HPDE6-E6E7 (cell line): ENCODE measurements around the gene ING5.
A peak's percentile ranks its signal among the peaks of the same experiment; 100 is the strongest.
"Not testable (repeated sequence)": the region's sequence is repeated elsewhere in the genome, so short reads cannot be mapped to it uniquely, and the experiment has no call there.

ENCODE experiments used
- DNase-seq: peaks from one replicate; pipeline ENCODE4 v3.0.0; 2011; ENCODE audit warnings: missing footprints; ENCODE audit errors: extremely low spot score

Gene ING5

DNA sequence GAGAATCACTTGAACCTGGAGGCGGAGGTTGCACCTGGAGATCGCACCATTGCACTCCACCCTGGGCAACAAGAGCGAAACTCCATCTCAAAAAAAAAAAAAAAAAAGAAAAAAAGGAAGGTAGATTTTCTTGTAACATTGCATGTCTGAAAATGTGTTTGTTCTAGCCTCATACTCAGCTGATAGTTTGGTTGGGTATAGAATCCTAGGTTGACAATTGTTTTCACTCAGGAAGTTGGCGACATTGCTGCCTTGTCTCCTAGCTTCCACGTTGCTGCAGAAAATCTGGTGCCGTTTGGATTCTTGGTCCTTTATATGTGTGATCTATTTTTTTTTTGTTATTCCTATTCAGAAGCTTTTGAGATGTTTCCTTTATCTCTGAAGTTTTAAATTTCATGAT is 4.7 kb downstream of the ING5 start:
- DNase-seq, result no peak

DNA sequence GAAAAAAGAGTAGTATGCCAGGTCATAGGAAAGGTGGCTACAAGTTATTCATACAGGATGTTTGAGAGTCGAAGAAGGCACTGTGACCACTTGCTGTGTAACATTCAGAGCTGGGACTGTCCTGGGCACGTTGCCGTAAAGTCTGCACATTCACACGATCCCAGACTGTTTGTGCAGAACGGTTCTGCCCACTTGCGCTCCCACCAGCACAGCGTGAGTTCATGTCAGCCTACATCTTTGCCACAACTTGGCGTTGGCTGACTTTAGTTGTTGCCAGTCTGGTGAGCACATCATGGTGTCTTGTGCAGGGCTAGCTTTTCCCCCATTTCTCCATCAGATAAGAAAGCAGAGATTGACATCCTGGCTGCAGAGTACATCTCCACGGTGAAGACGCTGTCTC is 7.0 kb downstream of the ING5 start:
- DNase-seq, result no peak

DNA sequence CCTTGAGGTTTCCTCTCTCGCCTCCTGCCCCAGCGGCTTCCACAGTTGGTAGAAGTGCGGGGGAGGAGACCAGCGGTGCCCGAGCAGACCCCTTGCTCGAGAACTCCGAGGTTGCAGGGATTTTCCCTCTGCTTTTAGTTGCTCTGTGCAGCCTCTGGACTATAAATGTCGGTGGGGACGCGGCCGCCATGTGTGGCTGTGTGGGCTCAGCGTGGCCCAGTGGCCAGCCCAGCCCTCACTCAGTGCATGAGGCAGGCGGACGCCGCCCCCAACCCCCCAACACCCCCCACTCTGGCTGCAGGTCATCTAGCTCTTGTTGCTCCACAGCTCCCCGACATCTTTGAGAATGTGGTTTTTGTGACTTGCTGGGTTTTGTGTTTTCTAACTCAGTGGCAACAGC is 17.3 kb downstream of the ING5 start:
- no peak for DNase-seq

DNA sequence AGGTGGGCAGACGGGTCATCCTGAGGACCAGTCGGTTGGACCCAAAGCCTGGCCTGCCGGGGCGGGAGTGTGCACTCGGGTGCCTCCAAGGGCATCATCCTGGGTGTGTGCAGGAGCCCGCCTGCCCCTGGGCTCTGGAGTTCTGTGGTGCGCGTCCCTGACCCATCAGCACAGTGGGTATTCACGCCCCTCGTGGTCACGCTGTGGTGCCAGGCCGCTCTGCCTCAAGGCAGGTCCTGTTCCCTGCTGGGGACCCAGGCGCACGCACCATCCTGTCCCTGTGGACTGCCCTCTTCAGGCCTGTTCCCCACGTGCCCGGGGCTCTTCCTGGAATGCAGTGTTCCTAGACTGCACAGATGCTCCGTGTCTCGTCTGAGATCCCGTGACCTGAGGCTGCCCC is 18.3 kb downstream of the ING5 start:
- DNase-seq, result no peak

DNA sequence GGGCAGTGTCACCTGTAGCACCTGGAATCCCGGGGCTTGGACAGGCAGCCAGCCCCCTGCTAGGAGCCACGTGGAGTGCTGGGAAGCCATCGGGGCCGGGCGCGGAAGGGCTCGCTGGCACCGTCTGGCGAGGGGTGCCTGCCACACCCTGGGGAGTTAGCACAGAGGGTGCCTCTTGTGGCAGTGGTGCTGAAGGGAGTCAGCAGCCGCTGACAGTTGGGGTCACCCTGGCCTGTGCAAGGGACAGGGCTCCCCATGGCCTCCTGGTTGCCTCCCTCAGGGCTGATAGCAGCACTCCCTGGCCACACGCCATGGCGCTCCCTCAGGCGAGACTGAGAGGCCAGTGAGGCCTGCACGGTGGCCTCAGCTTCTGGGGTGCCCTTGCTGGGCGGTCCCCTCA is 18.7 kb downstream of the ING5 start:
- DNase-seq, result no peak

DNA sequence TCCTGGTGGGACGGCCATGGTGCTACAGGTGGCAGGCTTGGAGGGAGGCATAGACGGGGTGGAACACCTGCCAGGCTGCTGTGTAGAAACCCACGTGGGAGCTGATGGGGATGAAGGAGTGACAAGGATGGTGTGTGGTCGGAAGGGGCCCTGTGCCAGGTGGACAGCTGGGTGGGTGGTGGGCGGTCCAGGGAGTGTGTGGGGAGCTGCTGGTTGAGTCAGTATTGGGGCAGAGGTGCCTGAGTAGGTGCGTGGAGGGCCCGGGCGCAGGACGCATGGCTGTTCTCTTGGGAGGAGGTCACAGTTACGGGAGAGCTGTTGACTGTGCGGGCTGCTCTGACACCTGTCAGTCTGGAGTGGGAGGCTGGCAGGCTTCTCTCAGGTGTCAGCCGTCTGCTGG is 20.0 kb downstream of the ING5 start:
- DNase-seq, result no peak

DNA sequence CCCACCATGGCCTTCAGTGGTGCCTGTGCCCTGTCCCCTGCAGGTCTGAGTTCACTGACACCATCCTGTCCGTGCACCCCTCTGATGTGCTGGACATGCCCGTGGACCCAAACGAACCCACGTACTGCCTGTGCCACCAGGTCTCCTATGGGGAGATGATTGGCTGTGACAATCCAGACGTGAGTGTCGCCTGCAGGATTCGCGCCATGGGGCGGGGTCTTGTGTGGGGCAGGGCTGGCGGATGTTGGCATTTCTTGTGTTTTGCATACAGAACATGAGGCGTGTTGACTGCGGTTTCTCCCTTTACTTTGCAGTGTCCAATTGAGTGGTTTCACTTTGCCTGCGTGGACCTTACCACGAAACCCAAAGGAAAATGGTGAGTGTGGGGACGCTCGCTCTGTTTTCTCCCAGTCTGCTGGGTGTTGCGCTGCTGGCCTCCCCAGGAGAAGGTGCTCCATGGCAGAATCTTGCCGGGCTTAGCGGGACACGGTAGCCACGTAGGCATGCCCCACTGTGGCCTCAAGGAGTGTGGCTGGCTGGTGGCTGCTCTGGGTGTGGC is 21.1 kb downstream of the ING5 start:
- no peak for DNase-seq

DNA sequence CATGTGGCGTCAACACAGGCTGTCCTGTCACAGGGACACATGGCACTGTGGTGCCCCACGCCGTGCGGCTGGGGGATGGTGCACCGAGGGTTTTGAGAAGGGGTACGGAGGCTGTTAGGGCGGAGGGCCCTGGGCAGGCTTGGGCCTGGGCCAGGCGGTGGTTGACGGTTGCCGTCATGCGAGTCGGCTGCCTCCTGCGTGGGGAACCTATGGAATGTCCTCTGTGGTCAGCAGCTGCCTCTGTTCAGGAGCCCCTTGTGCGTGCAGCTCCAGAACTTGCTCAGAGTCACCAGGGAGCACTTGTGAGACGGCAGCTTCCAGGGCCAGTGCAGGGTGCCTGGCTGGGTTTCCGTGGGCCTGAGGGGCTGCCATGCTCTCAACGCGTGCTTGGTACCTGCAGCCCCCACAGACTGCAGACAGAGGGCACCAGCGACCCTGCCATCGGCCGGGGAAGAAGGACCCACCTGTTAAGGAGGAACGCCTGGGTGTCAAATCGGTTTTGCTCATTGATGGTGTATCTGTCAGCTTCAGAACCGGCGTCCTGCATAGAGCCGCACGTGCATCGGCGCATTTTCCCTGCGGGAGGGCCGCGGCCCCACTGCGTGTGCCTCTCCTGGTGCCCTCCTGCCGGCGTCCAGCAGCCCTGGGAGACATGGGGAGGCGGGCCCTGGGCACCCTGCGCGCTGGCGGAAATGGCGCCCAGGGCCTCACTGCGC is 22.6 kb downstream of the ING5 start:
- DNase-seq, result no peak

DNA sequence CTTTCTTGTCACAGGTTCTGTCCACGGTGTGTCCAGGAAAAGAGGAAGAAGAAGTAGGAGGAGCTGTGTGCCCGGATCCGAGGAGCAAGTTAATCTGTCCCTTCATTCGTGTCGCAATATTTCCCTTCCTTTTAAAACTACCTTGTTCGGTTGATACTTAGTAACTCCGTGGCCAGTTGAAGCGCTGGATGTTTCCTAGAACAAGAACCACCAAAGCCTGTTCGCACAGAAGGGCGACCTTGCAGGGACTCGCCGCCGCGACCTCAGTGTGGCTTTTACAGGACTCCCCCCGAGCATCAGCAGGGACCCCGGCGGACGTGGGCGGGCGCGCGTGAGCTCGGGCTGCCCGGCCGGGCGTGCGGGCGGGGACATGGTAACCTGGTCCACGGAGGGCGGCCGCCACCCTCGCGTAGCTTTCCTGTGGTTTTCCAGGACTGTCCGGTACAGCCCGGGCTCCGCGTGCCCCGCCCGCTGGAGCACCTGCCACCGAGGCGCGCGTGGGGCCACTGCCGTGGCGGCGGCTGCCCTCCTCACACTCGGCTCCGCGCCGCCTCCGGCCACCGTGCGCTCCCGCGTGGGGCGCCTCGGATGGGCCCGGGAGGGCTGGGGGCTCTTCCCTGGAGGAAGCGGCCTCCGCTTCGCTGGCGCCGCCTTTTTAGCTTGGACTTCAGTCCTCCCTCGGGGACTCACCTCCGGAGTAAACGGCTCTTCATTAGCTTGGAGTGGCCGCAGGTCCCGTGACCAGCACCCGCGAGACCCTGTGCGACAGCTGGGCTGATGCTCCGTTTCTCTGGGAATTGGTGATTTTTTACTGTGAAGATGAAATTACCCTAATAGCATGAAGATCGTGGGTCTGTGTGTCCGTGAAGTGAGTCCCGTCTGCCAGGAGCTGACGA is 23.4 kb downstream of the ING5 start:
- no peak for DNase-seq

DNA sequence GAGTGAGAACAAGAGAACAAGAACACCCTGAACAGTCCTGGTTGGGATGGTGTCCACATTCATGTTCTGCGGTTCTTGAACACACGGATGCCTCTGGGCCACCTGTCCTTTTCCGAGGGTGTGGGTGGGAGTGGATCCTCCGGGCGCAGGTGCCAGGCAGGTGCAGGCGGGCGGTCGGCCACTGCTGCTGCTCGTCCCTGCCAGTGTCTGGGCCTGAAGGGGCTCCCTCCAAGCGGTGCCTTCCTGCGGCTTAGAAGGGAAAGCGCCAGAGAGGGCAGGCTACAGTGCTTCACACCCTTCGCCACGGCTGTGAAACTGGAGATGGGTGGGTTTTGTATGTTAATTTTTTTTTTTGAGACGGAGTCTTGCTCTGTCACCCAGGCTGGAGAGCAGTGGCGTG is 24.6 kb downstream of the ING5 start:
- no peak for DNase-seq

DNA sequence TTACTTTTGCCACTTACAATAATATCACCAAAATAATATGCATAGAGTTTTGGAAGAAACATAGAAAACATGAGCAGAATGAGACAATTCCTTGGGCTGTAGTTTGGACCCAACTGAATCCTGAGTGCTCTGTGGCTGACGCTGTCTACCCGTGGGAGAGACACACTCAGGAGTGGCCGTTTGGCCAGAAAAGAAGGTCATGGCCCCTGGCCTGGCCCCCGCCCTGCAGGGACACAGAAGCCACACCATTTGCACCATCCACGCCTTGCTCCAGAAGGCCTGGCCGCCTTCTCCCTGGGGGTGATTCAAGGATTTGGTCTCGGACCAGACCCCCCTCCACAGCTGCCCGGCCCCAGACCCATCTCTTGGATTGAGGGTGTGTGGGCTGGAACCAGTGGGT is 26.2 kb downstream of the ING5 start:
- no peak for DNase-seq

DNA sequence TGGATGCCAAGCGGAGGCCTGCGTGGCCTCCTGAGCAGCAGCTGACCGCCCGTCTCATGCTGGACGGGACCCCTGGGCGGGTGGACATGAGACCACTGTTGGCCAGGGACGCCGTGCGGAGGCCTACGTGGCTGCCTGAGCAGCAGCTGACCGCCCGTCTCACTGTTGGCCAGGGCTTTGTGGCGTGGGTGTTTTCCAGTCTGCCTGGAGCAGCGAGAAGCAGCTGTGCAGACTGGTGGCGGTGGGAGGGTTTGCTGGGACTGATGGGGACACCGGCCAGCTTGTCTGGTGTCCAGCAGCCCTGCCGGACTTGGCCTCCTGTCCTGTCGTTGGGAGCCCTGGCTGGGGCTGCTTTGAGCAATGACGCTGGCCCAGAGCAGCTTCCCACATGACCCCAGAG is 26.8 kb downstream of the ING5 start:
- DNase-seq, result no peak

DNA sequence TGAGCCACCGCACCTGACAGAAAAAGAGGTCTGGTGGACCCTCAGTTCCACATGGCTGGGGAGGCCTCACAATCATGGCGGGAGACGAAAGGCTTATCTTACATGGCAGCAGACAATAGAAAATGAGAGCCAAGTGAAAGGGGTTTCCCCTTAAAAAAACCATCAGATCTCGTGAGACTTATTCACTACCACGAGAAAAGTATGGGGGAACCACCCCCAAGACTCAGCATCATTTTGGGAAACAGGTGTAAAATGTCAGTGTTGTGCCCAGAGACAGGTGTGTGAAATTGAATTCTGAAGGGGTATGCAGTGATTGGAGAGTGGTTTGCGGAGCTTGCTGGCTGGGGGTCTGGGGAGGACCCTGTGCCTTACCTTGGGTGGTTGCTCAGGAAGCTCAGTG is 28.0 kb downstream of the ING5 start:
- no peak for DNase-seq

DNA sequence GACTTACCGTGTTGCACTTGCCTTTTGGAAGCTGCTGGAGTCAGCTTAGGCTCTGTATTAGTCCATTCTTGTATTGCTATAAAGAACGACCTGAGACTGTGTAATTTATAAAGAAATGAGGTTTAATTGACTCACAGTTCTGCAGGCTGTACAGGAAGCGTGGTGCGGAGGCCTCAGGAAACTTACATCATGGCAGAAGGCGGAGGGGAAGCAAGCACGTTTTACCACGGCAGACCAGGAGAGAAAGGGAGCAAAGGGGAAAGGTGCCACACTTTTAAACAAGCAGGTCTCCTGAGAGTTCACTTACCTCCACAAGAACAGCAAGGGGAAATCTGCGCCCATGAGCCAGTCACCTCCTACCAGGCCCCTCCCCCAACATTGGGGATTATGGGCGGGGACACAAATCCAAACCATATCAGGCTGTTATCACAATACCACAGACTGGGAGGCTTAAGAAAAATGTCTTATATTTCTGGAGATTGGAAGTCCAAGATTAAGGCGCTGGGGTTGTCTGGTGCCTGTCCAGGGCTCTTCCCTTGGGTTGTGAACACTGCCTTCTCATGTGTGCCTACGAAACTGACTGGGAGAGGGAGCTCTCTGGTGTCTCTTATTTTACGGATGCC is 28.9 kb downstream of the ING5 start:
- no peak for DNase-seq

DNA sequence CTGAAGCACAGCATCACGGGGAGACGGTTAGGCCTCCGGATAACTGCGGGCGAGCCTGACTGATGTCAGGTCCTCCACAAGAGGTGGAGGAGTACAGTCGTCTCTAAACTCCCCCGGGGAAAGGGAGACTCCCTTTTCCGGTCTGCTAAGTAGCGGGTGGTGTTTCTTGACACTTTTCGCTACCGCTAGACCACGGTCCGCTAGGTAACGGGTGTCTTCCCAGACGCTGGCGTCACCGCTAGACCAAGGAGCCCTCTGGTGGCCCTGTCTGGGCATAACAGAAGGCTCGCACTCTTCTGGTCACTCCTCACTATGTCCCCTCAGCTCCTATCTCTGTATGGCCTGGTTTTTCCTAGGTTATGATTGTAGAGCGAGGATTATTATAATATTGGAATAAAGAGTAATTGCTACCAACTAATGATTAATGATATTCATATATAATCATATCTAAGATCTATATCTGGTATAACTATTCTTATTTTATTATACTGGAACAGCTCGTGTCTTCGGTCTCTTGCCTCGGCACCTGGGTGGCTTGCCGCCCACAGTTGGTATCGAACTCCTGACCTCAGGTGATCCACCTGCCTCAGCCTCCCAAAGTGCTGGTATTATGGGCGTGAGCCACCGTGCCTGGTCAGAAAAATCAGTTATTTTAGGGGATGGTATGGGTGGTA is 30.8 kb downstream of the ING5 start:
- DNase-seq, result not testable (repeated sequence)

DNA sequence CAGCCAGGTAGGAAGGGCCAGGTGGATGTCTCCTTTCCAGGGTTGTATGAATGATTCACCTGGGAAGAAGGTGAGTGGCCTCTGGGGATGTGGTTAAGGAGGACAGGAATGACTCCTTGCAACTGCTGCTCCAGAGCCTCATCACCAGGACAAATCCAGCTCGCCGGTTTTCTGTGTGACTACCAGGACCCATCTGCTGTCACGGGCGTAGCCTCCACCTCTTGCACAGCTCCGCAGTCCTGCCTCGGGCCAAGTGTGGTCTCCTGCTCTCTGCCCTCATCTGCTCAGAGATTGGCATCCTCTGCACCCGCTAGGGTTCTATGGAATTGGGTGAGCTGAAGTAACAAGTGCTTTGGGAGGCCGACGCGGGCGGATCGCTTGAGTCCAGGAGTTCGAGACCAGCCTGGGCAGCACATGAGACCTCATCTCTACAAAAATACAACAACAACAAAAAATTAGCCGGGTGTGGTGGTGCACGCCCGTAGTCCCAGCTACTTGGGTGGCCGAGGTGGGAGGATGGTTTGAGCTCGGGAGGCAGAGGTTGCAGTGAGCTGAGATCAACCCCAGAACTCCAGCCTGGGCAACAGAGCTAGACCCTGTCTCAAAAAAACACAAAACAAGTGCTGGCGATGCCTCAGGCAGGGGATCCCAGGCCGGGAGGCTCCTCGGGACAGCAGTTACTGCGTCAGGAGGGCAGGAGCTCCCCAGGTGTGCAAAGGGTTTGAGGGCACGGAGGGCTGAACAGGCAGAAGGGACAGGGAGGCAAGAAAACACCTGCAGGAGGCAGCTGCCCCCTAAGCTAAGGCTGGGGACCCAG is 31.8 kb downstream of the ING5 start:
- peak; percentile 42 for DNase-seq

DNA sequence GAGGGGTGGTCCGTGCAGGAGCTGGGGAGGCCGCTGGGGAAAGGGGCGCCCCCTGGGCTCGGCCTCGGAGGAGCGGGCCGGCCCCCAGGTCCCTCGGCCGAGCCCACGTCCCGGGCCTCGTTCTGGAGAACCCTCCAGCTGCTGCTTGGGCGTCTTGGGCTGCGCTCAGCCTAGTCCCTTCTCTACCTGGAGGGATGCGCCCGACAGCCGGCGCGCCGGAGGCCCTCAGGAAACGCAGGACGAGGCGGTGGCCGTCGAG is 32.3 kb downstream of the ING5 start:
- DNase-seq, result no peak

DNA sequence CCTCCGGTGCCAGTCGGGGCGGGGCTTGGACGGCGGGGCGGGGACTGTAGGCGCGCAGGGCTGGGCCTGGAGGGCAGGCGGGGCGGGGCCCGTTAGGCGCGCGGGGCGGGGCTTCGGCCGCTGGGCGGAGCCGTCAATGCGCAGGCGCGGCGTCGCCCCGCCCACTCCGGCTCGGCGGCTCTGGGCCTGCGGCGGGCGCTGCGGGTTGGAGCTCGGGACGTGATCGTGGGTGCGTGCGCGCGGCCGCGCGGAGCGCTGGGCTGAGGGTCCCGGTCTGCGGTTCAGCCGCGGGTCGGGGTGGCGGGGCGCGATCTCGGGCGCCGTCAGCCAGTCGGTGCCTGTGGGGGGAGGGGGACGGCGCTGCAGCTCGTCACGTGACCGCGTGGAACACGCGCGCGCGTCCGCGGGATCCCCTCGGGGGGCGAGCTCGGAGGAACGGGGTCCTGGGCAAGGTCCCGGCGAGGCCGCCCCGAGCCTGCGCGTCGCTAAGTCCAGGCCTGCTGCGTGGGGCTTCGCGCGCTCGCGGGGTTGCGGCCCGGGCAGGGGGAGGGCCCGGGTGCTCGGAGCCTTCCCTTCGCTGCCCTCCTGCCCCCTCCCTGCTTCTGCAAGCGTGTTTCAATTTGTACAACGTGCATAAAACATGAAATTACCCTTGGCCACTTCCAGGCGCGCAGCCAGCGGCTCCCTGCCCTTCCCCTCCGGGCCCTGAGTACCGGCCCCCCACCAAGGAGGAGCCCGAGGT is 32.8 kb downstream of the ING5 start, which contains the start of gene D2HGDH:
D2HGDH (plus strand) TSS at position 164 of the 742 bp plus-strand sequence. CDS start 595 bp downstream, outside the sequence.
- peak; percentile 72 for DNase-seq

DNA sequence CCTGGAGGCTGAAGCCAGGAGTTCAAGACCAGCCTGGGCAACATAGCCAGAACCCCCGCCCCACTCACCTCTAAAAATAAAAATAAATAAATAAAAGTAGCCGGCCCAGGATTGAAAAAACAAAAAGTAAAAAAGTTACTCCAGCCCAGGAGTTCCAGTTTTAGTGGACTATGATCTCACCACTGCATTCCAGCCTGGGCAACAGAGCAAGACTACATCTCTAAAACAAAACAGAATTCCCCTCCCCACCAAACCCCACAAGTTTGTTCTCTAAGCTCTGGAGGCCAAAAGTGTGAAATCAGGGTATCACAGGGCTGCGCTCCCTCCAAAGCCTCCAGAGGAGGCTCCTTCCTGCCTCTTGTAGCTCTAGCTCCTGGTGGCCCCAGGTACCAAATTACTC is 34.3 kb downstream of the ING5 start:
- no peak for DNase-seq

DNA sequence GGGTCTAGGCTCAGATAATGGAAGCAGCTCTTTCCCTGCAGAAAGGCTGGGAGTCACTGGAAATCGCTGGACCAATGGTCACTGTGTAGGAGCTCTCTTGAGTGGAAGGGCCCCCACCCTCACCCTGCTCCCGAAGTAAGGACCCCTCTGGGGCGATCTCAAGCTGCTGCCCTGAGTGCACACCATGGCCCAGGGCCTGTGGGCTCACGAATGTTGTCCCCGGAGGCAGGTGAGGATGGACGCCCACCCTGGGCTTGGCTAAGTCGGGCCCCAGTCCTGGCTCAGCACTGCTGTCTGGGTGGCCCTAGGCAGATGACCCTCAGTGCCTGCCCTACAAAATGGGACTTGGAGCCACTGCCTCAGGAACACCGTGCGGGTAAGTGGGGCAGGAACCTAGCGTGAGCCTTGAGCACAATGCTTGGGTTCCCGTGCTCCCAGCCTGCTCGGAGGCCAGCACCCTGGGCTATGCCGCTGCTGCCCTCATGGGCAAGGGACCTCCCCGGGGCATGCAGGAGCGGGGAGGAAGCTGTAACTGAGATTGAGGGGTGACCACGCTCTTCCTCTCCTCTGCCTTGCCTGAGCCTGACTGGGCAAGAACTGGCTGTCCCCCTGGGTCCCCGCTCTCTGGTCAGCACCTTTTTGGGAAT is 36.3 kb downstream of the ING5 start:
- DNase-seq, result no peak
